Tongue (tissue), 2 donors: ENCODE results near the gene ZC3H7B. TPM values are rescaled to one million over a fixed set of nuclear protein-coding genes. Genes with fewer than 3 reads are reported as not detected.
"Not testable (repeated sequence)": the region's sequence is repeated elsewhere in the genome, so short reads cannot be mapped to it uniquely, and the experiment has no call there.

ENCODE experiments used
- DNase-seq: peaks from one replicate; pipeline ENCODE4 v3.0.0-alpha.2; 2015
- total RNA-seq: library from RNA; depleted of rRNA; stranded (reverse); fragments of >200 nt; gene quantifications from one replicate; pipeline ENCODE4 v1.2.3, GENCODE V29; 2014

Gene ZC3H7B
- total RNA-seq = 37.8 TPM

- peak; percentile 91 for DNase-seq
Measured at GRCh38 chr22:41301085-41302020, at the start of gene ZC3H7B. Gene ZC3H7B, plus strand, starts transcription at chr22:41301525. Its CDS starts 19,136 bp downstream, at chr22:41320661.

GRCh38 chr22:41252365-41252764 lies 49.0 kb upstream of the ZC3H7B start:
- no peak for DNase-seq

GRCh38 chr22:41254230-41254629 lies 47.1 kb upstream of the ZC3H7B start:
- DNase-seq = no peak

GRCh38 chr22:41256254-41257253 lies 44.8 kb upstream of the ZC3H7B start:
- DNase-seq = peak; percentile 25

- no peak for DNase-seq
Measured at GRCh38 chr22:41257696-41258095, 43.6 kb upstream of the ZC3H7B start.

- DNase-seq = not testable (repeated sequence)
Measured at GRCh38 chr22:41259756-41260155, 41.6 kb upstream of the ZC3H7B start.

- DNase-seq = no peak
Measured at GRCh38 chr22:41260871-41261270, 40.5 kb upstream of the ZC3H7B start.

GRCh38 chr22:41261541-41262249 lies 39.6 kb upstream of the ZC3H7B start:
- DNase-seq = no peak

GRCh38 chr22:41262250-41262765 lies 39.0 kb upstream of the ZC3H7B start:
- DNase-seq = no peak

- DNase-seq = no peak
Measured at GRCh38 chr22:41263704-41264103, 37.6 kb upstream of the ZC3H7B start.

GRCh38 chr22:41264408-41264941 lies 36.9 kb upstream of the ZC3H7B start:
- no peak for DNase-seq

- no peak for DNase-seq
Measured at GRCh38 chr22:41267958-41268357, 33.4 kb upstream of the ZC3H7B start.

GRCh38 chr22:41271787-41272186 lies 29.5 kb upstream of the ZC3H7B start:
- no peak for DNase-seq

GRCh38 chr22:41273128-41273527 lies 28.2 kb upstream of the ZC3H7B start:
- DNase-seq = no peak

- DNase-seq = no peak
Measured at GRCh38 chr22:41274856-41275255, 26.5 kb upstream of the ZC3H7B start.

GRCh38 chr22:41280065-41280464 lies 21.3 kb upstream of the ZC3H7B start:
- peak; percentile 18 for DNase-seq

GRCh38 chr22:41280854-41281253 lies 20.5 kb upstream of the ZC3H7B start:
- no peak for DNase-seq

GRCh38 chr22:41284465-41284864 lies 16.9 kb upstream of the ZC3H7B start:
- no peak for DNase-seq

GRCh38 chr22:41285441-41285819 lies 15.9 kb upstream of the ZC3H7B start:
- peak; percentile 51 for DNase-seq

- DNase-seq = peak; percentile 99
Measured at GRCh38 chr22:41285820-41286638, 15.3 kb upstream of the ZC3H7B start, which contains the start of gene RANGAP1. Gene RANGAP1, minus strand, starts transcription at chr22:41286187. Its CDS starts 5,143 bp downstream, at chr22:41281044.
